HT-29 (cell line): Measurements from ENCODE around the gene KLHL8. TPM values are rescaled to one million over a fixed set of nuclear protein-coding genes. Genes with fewer than 3 reads are reported as not detected.
A peak's percentile ranks its signal among the peaks of the same experiment; 100 is the strongest.
"Not testable (repeated sequence)": the region's sequence is repeated elsewhere in the genome, so short reads cannot be mapped to it uniquely, and the experiment has no call there.

Source experiments
- DNase-seq: peaks from one replicate; pipeline ENCODE4 v3.0.0-alpha.2; 2015; ENCODE audit warnings: low spot score
- total RNA-seq: library from RNA; depleted of rRNA; stranded (reverse); fragments of >200 nt; shearing (Covaris generic); gene quantifications from 2 replicates; pipeline ENCODE4 v1.2.3, GENCODE V29; 2014

Gene KLHL8
- total RNA-seq, 1 experiment from 2014 or later: 3.5 TPM

GRCh38 chr4:87179751-87180150 is 40.7 kb downstream of the KLHL8 start:
- no peak for DNase-seq

GRCh38 chr4:87174672-87175071 is 45.7 kb downstream of the KLHL8 start:
- DNase-seq: no peak

- no peak for DNase-seq
Measured at GRCh38 chr4:87171944-87172343, 48.5 kb downstream of the KLHL8 start.

- DNase-seq: no peak
Measured at GRCh38 chr4:87166296-87166854, 54.0 kb downstream of the KLHL8 start.

GRCh38 chr4:87165892-87166291 is 54.5 kb downstream of the KLHL8 start:
- no peak for DNase-seq

GRCh38 chr4:87153078-87153870 is 67.1 kb downstream of the KLHL8 start:
- no peak for DNase-seq

GRCh38 chr4:87152310-87153041 is 67.9 kb downstream of the KLHL8 start:
- no peak for DNase-seq

GRCh38 chr4:87151730-87152129 is 68.7 kb downstream of the KLHL8 start:
- DNase-seq: no peak

- peak; percentile 94 for DNase-seq
Measured at GRCh38 chr4:87150498-87151261, 69.7 kb downstream of the KLHL8 start.

- no peak for DNase-seq
Measured at GRCh38 chr4:87147116-87147515, 73.3 kb downstream of the KLHL8 start.

- not testable (repeated sequence) for DNase-seq
Measured at GRCh38 chr4:87145934-87146333, 74.5 kb downstream of the KLHL8 start.

GRCh38 chr4:87144356-87144755 is 76.1 kb downstream of the KLHL8 start:
- DNase-seq: no peak

GRCh38 chr4:87141428-87141827 is 79.0 kb downstream of the KLHL8 start:
- DNase-seq: no peak

- no peak for DNase-seq
Measured at GRCh38 chr4:87134122-87134521, 86.3 kb downstream of the KLHL8 start.

GRCh38 chr4:87133183-87133582 is 87.2 kb downstream of the KLHL8 start:
- no peak for DNase-seq

GRCh38 chr4:87132035-87132434 is 88.4 kb downstream of the KLHL8 start:
- DNase-seq: no peak

GRCh38 chr4:87130985-87131703 is 89.3 kb downstream of the KLHL8 start:
- DNase-seq: no peak

GRCh38 chr4:87129681-87130080 is 90.7 kb downstream of the KLHL8 start:
- no peak for DNase-seq

- no peak for DNase-seq
Measured at GRCh38 chr4:87128006-87128705, 92.3 kb downstream of the KLHL8 start.

- no peak for DNase-seq
Measured at GRCh38 chr4:87126056-87126455, 94.4 kb downstream of the KLHL8 start.

GRCh38 chr4:87122252-87122651 is 98.2 kb downstream of the KLHL8 start:
- no peak for DNase-seq
